Right cardiac atrium (tissue), 5 donors: ENCODE data around the gene PRL. TPM values are rescaled to one million over a fixed set of nuclear protein-coding genes. Genes with fewer than 3 reads are reported as not detected.
A peak's percentile ranks its signal among the peaks of the same experiment; 100 is the strongest.

Experiments
- ATAC-seq, 2 donors: fragments of 200-7000 bp; cut with Tn5 transposase; one replicate each; pipeline versions ENCODE4 v1.8.0 to v1.9.1; 2020; ENCODE audit warnings: moderate library complexity in 2 of 2, mild to moderate bottlenecking in 1 of 2
- DNase-seq, 3 donors: peaks; one replicate each; pipeline ENCODE4 v3.0.0-alpha.2; 2020
- H3K27ac ChIP-seq: one replicate; pipeline ENCODE4 v1.5.1; 2013; ENCODE audit warnings: mild to moderate bottlenecking, low read length, control low read depth, moderate library complexity
- H3K27me3 ChIP-seq: one replicate; pipeline ENCODE4 v1.6.1; 2013; ENCODE audit not compliant: control insufficient read depth, insufficient read depth
- H3K4me1 ChIP-seq: one replicate; pipeline ENCODE4 v1.6.1; 2013; ENCODE audit warnings: low read length; ENCODE audit not compliant: control insufficient read depth, insufficient read depth
- H3K4me3 ChIP-seq: one replicate; pipeline ENCODE4 v1.5.1; 2013; ENCODE audit warnings: low read length, control low read depth
- H3K9me3 ChIP-seq: one replicate; pipeline ENCODE4 v1.6.1; 2013; ENCODE audit warnings: low read length; ENCODE audit not compliant: control insufficient read depth
- WGBS: extraction: QIAGEN DNeasy Blood & Tissue Kit; methylation state at CpG from one replicate; pipeline ENCODE4 v1.1.7; 2013; 5-methylcytosine and 5-hydroxymethylcytosine counted together
- intact Hi-C, 4 donors: fragments of 100-400 bp; cut with DNase I; formaldehyde crosslinking; loops; one replicate each; pipeline versions ENCODE4 v1.11.0 to v1.14.0; 2022 to 2023
- polyA plus RNA-seq: library from polyadenylated mRNA; stranded (reverse); fragments of 200-250 nt; gene quantifications from one replicate; pipeline ENCODE4 v1.2.3, GENCODE V29; 2013
- total RNA-seq, 4 donors: library from RNA; stranded (reverse); fragmentation: NEBNext Ultra II Directional; extraction: Animal tissue kit (Norgen Biotek cat#: 25700); gene quantifications; one replicate each; pipeline ENCODE4 v1.2.1, GENCODE V29; 2021
- donor health status: healthy with polysubstance abuse.
- donor health status: DM: no; HTN: yes; CAD: no.
- donor health status: DM: no; HTN: no; CAD: no.
- donor health status: DM: no; HTN: yes; CAD: no; lungs with severe emphysema.
- donor health status: DM: yes; HTN: yes; CAD: no.

The PRL gene
- total and polyA plus RNA-seq, 5 donors, result not detected

- Histone ChIP-seq H3K27ac (no peak overlapping the region), H3K27me3 (no peaks in the 10 kb centered on the region), H3K9me3 (no peaks in the 10 kb centered on the region), H3K4me1 (no peaks in the 10 kb centered on the region), H3K4me3 (no peak overlapping the region)
- 57% methylated on average over 1 of the region's 1 CpG for WGBS
- DNase-seq (no peak), ATAC-seq (no peak)
- intact Hi-C loops, result no loop called here
Observed at GRCh38 chr6:22250486-22250885, 46.4 kb downstream of the PRL start.

- H3K27me3 ChIP-seq, result no peaks in the 10 kb centered on the region
- H3K4me3 ChIP-seq, result no peak overlapping the region
- no peaks in the 10 kb centered on the region for H3K9me3 ChIP-seq
- DNase-seq (no peak), ATAC-seq (no peak)
- H3K4me1 ChIP-seq, result no peaks in the 10 kb centered on the region
- intact Hi-C loops, result no loop called here
- H3K27ac ChIP-seq, result no peak overlapping the region
- WGBS, result 74% methylated on average over 9 of the region's 9 CpGs
Observed at GRCh38 chr6:22249711-22250350, 47.0 kb downstream of the PRL start.

GRCh38 chr6:22248513-22249308, 48.1 kb downstream of the PRL start:
- intact Hi-C loops, result no loop called here
- ATAC-seq, result no peak

GRCh38 chr6:22247916-22248482, 48.8 kb downstream of the PRL start:
- Histone ChIP-seq H3K4me3 (no peak overlapping the region), H3K27ac (no peak overlapping the region), H3K9me3 (no peaks in the 10 kb centered on the region), H3K27me3 (no peaks in the 10 kb centered on the region), H3K4me1 (no peaks in the 10 kb centered on the region)
- ATAC-seq (no peak), DNase-seq (no peak)
- WGBS, result 76% methylated on average over 4 of the region's 4 CpGs
- intact Hi-C loops, result no loop called here

More at GRCh38 chr6:22248513-22249308, 48.1 kb downstream of the PRL start:
- no peak for DNase-seq
- no peak overlapping the region for H3K4me3 ChIP-seq
- 64% methylated on average over 6 of the region's 6 CpGs for WGBS
- no peaks in the 10 kb centered on the region for H3K27me3 ChIP-seq
- no peaks in the 10 kb centered on the region for H3K4me1 ChIP-seq
- H3K27ac ChIP-seq, result no peak overlapping the region
- no peaks in the 10 kb centered on the region for H3K9me3 ChIP-seq

GRCh38 chr6:22240025-22240424, 56.8 kb downstream of the PRL start:
- no peaks in the 10 kb centered on the region for H3K27me3 ChIP-seq
- H3K27ac ChIP-seq, result no peak overlapping the region
- no peaks in the 10 kb centered on the region for H3K4me1 ChIP-seq
- H3K9me3 ChIP-seq, result no peaks in the 10 kb centered on the region
- intact Hi-C loops, result no loop called here
- WGBS, result 1% methylated on average over 1 of the region's 1 CpG
- ATAC-seq, result no peak
- no peak for DNase-seq
- no peak overlapping the region for H3K4me3 ChIP-seq

GRCh38 chr6:22239261-22239921, 57.4 kb downstream of the PRL start:
- Histone ChIP-seq H3K4me3 (no peak overlapping the region), H3K4me1 (no peaks in the 10 kb centered on the region), H3K27ac (no peak overlapping the region), H3K27me3 (no peaks in the 10 kb centered on the region), H3K9me3 (no peaks in the 10 kb centered on the region)
- DNase-seq (no peak), ATAC-seq (no peak)
- WGBS, result 52% methylated on average over 4 of the region's 4 CpGs
- intact Hi-C loops, result no loop called here

DNA sequence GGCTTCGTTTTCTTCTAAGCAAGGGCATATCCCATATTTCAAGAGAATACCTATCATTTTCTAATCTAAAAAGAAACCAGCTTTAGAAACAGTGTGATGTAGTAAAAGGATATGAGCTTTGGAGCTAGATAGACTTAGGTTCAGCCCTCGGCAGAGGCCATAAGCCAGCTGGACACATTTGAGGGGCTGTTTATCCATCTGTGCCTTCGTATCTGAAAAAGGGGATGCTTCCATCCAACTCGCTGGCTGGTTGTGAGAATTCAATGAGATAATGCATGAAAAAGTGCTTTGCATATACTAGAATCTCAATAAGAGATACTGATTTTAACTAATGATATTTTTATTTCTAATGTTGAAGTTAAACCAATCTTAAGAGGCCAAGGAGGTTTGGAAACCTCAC, 58.0 kb downstream of the PRL start:
- 65% methylated on average over 4 of the region's 4 CpGs for WGBS

GRCh38 chr6:22237526-22237925, 59.3 kb downstream of the PRL start:
- Histone ChIP-seq H3K9me3 (no peaks in the 10 kb centered on the region), H3K27ac (no peak overlapping the region), H3K4me3 (no peak overlapping the region), H3K4me1 (no peaks in the 10 kb centered on the region), H3K27me3 (no peaks in the 10 kb centered on the region)
- intact Hi-C loops, result no loop called here
- DNase-seq (no peak), ATAC-seq (no peak)
- whole genome bisulfite sequencing, result 2% methylated on average over 1 of the region's 1 CpG

More for the DNA sequence above, 58.0 kb downstream of the PRL start:
- no peak overlapping the region for H3K27ac ChIP-seq
- H3K4me3 ChIP-seq, result no peak overlapping the region
- no peaks in the 10 kb centered on the region for H3K27me3 ChIP-seq
- no peak for ATAC-seq
- intact Hi-C loops, result no loop called here
- DNase-seq, result peak in 1 of 3 donors; percentile 29
- no peaks in the 10 kb centered on the region for H3K4me1 ChIP-seq
- H3K9me3 ChIP-seq, result no peaks in the 10 kb centered on the region
